AG10803 (cell line): ENCODE data around the gene BMPR1B.

Experiments
- DNase-seq: peaks from one replicate; pipeline ENCODE4 v3.0.0; 2010; ENCODE audit warnings: low read depth
- H3K4me3 ChIP-seq: 2 replicates; pipeline ENCODE4 v1.5.1; 2011; ENCODE audit warnings: mild to moderate bottlenecking, low read length, control low read depth
- TF ChIP-seq, protein P1 (sequence below): conservative IDR thresholded peaks from 2 replicates; pipeline ENCODE4 v1.5.1; 2011; ENCODE audit warnings: mild to moderate bottlenecking, low read length, control low read depth, inconsistent platforms

Gene BMPR1B

DNA sequence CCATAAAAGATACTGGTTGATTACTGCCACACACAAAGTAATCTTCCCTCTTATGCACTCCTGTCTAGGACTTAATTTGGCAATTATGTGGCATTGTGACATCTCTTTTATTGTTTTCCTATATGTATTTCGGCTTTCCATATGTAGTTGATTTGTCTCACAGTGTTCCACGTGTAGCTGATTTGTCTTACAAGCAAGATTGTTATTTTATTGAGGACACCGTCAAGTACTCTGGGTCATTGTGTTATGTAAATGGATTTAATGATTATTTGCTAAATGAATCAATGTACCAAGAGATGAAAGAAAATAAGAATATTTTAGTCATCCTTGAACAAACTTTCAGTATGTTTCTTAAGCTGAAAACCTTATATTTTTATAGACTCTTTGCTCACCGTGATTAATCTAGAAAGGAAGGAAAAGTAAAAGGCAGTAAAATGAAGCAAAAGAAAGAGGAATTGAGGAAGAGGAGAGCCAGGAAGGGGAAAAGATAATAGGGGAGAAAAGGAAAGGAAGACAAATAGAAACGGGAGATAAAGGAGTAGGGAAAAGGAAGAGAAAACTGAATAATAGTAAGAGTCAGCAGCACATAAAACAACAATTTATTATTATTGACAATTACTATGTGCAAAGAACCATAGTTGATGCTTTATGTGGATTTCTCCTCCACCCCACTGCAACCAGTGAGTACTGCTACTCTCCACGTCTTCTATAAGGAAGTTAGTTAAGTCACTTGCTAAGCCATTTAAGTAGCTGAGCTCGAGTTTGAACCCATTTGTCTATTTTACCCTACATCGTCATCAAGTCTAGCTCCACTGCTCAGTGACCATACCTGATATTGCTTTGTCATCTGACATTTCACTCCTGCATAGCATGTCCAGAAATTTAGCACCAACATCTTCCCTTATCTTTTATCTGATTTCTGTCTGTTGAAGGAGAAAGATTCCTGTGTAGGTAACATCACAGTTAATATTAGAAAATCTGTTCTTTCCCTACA, 336.5 kb downstream of the BMPR1B start:
- no peak for DNase-seq
- TF ChIP-seq, protein P1, sequence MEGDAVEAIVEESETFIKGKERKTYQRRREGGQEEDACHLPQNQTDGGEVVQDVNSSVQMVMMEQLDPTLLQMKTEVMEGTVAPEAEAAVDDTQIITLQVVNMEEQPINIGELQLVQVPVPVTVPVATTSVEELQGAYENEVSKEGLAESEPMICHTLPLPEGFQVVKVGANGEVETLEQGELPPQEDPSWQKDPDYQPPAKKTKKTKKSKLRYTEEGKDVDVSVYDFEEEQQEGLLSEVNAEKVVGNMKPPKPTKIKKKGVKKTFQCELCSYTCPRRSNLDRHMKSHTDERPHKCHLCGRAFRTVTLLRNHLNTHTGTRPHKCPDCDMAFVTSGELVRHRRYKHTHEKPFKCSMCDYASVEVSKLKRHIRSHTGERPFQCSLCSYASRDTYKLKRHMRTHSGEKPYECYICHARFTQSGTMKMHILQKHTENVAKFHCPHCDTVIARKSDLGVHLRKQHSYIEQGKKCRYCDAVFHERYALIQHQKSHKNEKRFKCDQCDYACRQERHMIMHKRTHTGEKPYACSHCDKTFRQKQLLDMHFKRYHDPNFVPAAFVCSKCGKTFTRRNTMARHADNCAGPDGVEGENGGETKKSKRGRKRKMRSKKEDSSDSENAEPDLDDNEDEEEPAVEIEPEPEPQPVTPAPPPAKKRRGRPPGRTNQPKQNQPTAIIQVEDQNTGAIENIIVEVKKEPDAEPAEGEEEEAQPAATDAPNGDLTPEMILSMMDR: no peak
- no peak overlapping the region for H3K4me3 ChIP-seq

DNA sequence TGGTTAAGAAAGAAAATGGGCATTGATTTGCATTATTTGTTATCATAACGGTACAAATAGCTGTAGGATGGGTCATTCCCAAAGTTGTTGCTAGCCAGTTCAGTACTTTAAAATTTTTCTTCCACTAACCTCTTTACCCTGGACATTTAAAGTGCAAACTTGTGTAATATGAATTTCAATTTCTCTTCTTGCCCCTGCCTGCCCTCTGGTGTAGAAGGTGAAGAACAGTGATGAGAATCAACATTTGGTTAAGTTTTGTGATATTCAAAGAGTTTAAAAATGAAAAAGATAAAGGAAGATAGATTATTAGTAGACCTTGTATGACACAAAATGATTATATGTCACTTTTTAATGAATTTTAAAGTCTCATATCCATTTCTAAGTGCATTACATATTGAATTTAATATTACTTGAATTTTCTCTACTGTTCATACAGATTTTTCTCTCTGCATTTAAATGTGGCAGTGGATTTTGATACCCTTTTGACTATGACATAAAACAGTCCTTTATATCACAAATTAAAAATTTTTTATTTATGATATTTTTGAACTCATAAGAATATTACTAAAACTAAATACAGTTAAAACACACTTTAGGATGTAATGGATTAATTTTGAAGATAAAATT, 337.7 kb downstream of the BMPR1B start:
- TF ChIP-seq, protein P1: peak; percentile 90
- DNase-seq: peak; percentile 66
- no peak overlapping the region for H3K4me3 ChIP-seq

DNA sequence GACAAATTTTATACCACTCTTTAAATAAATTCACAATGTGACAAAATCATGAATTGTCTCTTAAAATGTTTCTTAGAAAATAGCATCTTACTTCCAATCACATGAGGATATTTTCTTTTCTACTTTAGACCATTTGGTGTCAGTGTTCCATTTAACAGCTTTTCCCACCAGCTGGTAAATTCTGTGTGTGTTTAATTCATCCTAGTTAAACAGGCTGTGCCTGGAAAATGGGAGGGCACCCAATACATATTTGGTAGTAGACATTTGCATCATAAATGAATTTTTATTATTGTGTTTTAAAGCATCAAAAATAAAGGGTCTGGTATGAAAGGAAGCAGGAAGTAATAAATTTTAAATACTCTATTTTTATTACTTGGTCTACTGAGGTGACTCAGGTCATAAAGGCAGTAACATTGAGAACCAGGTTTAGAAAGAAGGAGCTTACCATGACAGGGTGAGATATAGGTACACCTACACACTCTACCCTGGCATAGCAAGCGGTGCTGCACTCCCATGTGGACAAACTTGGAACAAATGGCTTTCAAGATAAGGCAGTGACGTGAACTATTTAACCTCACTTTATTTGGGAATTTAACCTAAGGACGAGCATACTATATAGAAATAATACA, 344.5 kb downstream of the BMPR1B start:
- no peak overlapping the region for H3K4me3 ChIP-seq
- no peak for DNase-seq
- TF ChIP-seq, protein P1: no peak; the same call in 1 of the 2 replicates

DNA sequence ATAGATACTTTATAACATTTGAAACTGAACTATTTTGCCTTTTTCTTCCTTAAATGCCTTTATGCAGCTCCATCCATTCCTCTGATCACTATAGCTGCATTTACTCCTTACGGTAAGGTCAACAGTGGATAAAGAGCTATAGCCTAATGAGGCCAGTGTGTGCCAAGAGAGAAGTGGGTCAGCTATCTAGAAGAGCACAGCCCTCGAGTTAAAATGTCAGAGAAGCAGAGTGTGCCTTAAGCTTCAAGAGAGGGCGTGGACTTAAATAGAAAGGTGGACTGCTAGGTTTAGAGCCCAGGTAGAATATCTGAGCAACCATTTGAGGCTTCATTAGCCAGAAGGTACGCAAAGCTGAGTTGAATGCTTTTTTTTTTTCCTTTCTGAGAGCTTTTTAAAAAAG, 347.4 kb downstream of the BMPR1B start:
- DNase-seq: no peak
- TF ChIP-seq, protein P1: no peak

DNA sequence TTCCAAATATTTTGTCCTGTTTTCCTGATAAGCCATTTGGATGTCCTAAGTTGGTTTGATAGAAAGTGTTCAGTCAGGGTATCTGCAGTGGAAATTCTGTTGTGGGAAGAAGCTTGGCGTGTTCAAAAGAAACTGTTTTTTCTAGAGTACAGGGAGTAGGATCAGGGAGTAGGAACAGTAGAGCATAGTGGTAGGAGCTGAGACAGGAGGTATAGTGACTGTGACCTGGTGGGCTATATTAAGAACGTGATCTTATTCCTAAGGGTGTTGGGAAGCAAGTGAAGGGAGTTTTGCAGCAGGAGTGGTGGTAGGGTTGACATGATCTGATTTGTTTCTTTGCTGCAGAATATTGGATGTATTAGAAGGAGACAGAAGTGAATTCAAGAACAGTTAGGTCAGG, 348.2 kb downstream of the BMPR1B start:
- TF ChIP-seq, protein P1: no peak

More for the DNA sequence above, 347.4 kb downstream of the BMPR1B start:
- H3K4me3 ChIP-seq: no peak overlapping the region

DNA sequence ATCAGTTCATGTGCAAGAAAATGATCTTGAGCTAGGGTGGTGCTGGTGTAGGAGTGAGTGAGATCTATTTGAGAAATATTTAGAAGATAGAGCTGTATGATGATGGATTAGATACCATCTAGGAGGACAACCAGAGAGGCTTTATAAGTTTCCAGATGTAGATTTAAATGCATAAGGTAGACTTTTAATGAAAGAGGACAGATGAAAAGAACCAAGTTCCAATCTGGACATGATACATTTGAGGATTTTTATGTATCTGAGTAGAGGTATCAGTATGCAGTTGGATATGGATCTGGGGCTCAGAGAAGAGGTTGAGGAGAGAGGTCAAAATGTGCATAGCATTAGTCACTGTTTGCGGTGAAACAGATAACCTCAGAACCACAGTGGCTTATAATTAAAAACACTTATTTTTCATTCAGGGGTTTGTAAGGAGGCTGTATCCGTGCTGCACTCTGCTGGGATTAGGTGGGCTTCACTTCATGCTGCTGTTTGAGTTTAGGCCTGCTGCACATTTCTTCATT, 348.7 kb downstream of the BMPR1B start:
- TF ChIP-seq, protein P1: no peak
- peak; percentile 44 for DNase-seq
- H3K4me3 ChIP-seq: no peak overlapping the region

More for the DNA sequence above, 348.2 kb downstream of the BMPR1B start:
- H3K4me3 ChIP-seq: no peak overlapping the region
- DNase-seq: no peak
